MCF 10A (cell line): ENCODE results near the gene FAM222A. TPM values are rescaled to one million over a fixed set of nuclear protein-coding genes. Genes with fewer than 3 reads are reported as not detected.

Experiments
- BruUV-seq: library from RNA; stranded (reverse); fragments of 400-500 nt; replicated peaks from 2 replicates; lab custom pipeline; 2021; lab: Mats Ljungman, UMichigan
- CTCF ChIA-PET: fragments of 300-600 bp; sonication (Branson Sonifier 250); formaldehyde crosslinking; extraction: SDS; loops from one replicate; lab custom pipeline; 2021; ENCODE audit warnings: antibody characterized with exemption, inconsistent platforms; lab: Yijun Ruan, JAX
- POLR2A ChIA-PET: fragments of 300-600, 350-650 bp; sonication (Branson Sonifier 250); formaldehyde crosslinking; extraction: SDS; loops from one replicate; lab custom pipeline; 2020; ENCODE audit warnings: antibody characterized with exemption, inconsistent platforms; lab: Yijun Ruan, JAX
- DNase-seq: peaks from one replicate; pipeline ENCODE4 v3.0.0-alpha.2; 2018; ENCODE audit not compliant: unreplicated experiment
- H3K27ac Mint-ChIP-seq: one replicate; pipeline ENCODE4 v1.8.0; 2022; ENCODE audit warnings: mild to moderate bottlenecking, low read depth, mixed read lengths; ENCODE audit not compliant: unreplicated experiment
- H3K27me3 Mint-ChIP-seq: one replicate; pipeline ENCODE4 v1.8.0; 2022; ENCODE audit warnings: mixed read lengths; ENCODE audit not compliant: insufficient read depth, unreplicated experiment
- H3K36me3 Mint-ChIP-seq: one replicate; pipeline ENCODE4 v1.8.0; 2022; ENCODE audit warnings: mild to moderate bottlenecking, moderate library complexity, mixed read lengths; ENCODE audit not compliant: insufficient read depth, unreplicated experiment
- H3K4me1 Mint-ChIP-seq: one replicate; pipeline ENCODE4 v1.8.0; 2022; ENCODE audit warnings: mixed read lengths; ENCODE audit not compliant: insufficient read depth, unreplicated experiment
- H3K4me3 Mint-ChIP-seq: one replicate; pipeline ENCODE4 v1.8.0; 2022; ENCODE audit warnings: mild to moderate bottlenecking, moderate library complexity, mixed read lengths; ENCODE audit not compliant: unreplicated experiment
- H3K9me3 Mint-ChIP-seq: one replicate; pipeline ENCODE4 v1.8.0; 2022; ENCODE audit warnings: mixed read lengths; ENCODE audit not compliant: unreplicated experiment
- CTCF ChIP-seq: fragments of 200-600 bp; IDR thresholded peaks from one replicate; pipeline ENCODE4 v1.8.0; 2022; ENCODE audit warnings: antibody characterized with exemption, mild to moderate bottlenecking; ENCODE audit not compliant: unreplicated experiment
- intact Hi-C: fragments of 100-400 bp; cut with micrococcal nuclease; formaldehyde crosslinking; loops from 2 replicates; pipeline ENCODE4 v1.14.1; 2022
- total RNA-seq: library from RNA; stranded (reverse); gene quantifications from 2 replicates; pipeline ENCODE4 v1.2.3, GENCODE V29; 2022

The FAM222A gene
- total RNA-seq, 1 experiment from 2014 or later: 0.19 TPM

- H3K27ac Mint-ChIP-seq: no peak overlapping the region
- CTCF ChIA-PET: no interaction called here
- POLR2A ChIA-PET: interaction anchor here (0.8 kb wide), 1 partner anchor 15 kb away, joined by 4 read pairs; no protein-coding TSS in a partner anchor
Measured at GRCh38 chr12:109734219-109735000, 20.8 kb downstream of the FAM222A start.

GRCh38 chr12:109735051-109735521 is 21.5 kb downstream of the FAM222A start:
- TF ChIP-seq CTCF: no peak
- no peak overlapping the region for H3K4me3 Mint-ChIP-seq
- no TSS peak for BruUV-seq
- no peaks in the 10 kb centered on the region for H3K27me3 Mint-ChIP-seq
- peaks cover 4% of the 10 kb centered on the region for H3K36me3 Mint-ChIP-seq
- no peak overlapping the region for H3K27ac Mint-ChIP-seq
- ChIA-PET CTCF (no interaction called here), POLR2A (interaction anchor here (0.8 kb wide), 1 partner anchor 16 kb away, joined by 4 read pairs; no protein-coding TSS in a partner anchor)
- intact Hi-C loops: no loop called here
- no peak for DNase-seq
- no peaks in the 10 kb centered on the region for H3K9me3 Mint-ChIP-seq
- no peaks in the 10 kb centered on the region for H3K4me1 Mint-ChIP-seq

More at GRCh38 chr12:109734219-109735000, 20.8 kb downstream of the FAM222A start:
- no peaks in the 10 kb centered on the region for H3K9me3 Mint-ChIP-seq
- peaks cover 4% of the 10 kb centered on the region for H3K36me3 Mint-ChIP-seq
- BruUV-seq: no TSS peak
- no peak for DNase-seq
- H3K27me3 Mint-ChIP-seq: no peaks in the 10 kb centered on the region
- intact Hi-C loops: no loop called here
- H3K4me1 Mint-ChIP-seq: no peaks in the 10 kb centered on the region
- no peak overlapping the region for H3K4me3 Mint-ChIP-seq
- TF ChIP-seq CTCF: no peak

- POLR2A ChIA-PET: no interaction called here
- H3K9me3 Mint-ChIP-seq: no peaks in the 10 kb centered on the region
- no TSS peak for BruUV-seq
Measured at GRCh38 chr12:109735825-109736551, 22.4 kb downstream of the FAM222A start.

More at GRCh38 chr12:109735825-109736551, 22.4 kb downstream of the FAM222A start:
- no peak for DNase-seq
- no peak overlapping the region for H3K4me3 Mint-ChIP-seq
- no peaks in the 10 kb centered on the region for H3K27me3 Mint-ChIP-seq
- no peak for TF ChIP-seq CTCF
- no peak overlapping the region for H3K27ac Mint-ChIP-seq
- intact Hi-C loops: no loop called here
- CTCF ChIA-PET: interaction anchor here (0.6 to 0.8 kb wide), 3 partner anchors 44 to 217 kb away, joined by 3 to 4 read pairs (median 3); no protein-coding TSS in a partner anchor
- no peaks in the 10 kb centered on the region for H3K4me1 Mint-ChIP-seq
- peaks cover 4% of the 10 kb centered on the region for H3K36me3 Mint-ChIP-seq
